ENCODE measurements around the gene SNRNP35. TPM values are rescaled to one million over a fixed set of nuclear protein-coding genes. Genes with fewer than 3 reads are reported as not detected.
A peak's percentile ranks its signal among the peaks of the same experiment; 100 is the strongest.
"Not testable (repeated sequence)": the region's sequence is repeated elsewhere in the genome, so short reads cannot be mapped to it uniquely, and the experiment has no call there.

SNRNP35 gene
- total RNA-seq, 1 donor: 15.6 TPM

DNA sequence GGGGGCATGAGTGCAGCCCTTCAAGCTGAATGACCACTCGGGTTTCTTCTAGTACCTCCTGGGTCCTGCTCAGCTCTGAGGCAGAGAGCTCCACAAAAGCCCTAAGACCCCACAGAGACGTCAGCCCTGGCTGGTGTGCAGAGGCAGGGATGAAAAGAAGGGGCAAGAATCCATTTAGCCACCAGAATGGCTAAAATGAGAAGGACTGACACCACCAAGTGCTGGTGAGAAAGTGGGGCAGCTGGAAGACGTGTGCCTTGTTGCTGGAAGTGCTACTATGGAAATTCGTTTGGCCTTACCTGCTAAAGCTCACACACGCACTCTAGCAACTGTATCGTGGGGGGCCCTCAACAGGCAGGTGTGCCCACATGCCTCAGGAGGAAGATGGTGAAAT is 48.9 kb downstream of the SNRNP35 start:
- TF ChIP-seq, protein P1, sequence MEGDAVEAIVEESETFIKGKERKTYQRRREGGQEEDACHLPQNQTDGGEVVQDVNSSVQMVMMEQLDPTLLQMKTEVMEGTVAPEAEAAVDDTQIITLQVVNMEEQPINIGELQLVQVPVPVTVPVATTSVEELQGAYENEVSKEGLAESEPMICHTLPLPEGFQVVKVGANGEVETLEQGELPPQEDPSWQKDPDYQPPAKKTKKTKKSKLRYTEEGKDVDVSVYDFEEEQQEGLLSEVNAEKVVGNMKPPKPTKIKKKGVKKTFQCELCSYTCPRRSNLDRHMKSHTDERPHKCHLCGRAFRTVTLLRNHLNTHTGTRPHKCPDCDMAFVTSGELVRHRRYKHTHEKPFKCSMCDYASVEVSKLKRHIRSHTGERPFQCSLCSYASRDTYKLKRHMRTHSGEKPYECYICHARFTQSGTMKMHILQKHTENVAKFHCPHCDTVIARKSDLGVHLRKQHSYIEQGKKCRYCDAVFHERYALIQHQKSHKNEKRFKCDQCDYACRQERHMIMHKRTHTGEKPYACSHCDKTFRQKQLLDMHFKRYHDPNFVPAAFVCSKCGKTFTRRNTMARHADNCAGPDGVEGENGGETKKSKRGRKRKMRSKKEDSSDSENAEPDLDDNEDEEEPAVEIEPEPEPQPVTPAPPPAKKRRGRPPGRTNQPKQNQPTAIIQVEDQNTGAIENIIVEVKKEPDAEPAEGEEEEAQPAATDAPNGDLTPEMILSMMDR (IDR thresholded peaks at IDR 0.05; ENCODE audit: extremely low read depth, low read depth, low read length): no peak
- no peaks in the 10 kb centered on the region for H4K20me1 ChIP-seq (ENCODE audit: insufficient read depth, low read length)
- no peaks in the 10 kb centered on the region for H3K27me3 ChIP-seq (ENCODE audit: insufficient read depth, low read length)
- peaks cover 16% of the 10 kb centered on the region for H3K36me3 ChIP-seq (ENCODE audit: insufficient read depth, low read length)
- peaks cover 25% of the 10 kb centered on the region for H3K79me2 ChIP-seq (ENCODE audit: insufficient read depth, low read length)
- no peaks in the 10 kb centered on the region for H3K9me3 ChIP-seq (ENCODE audit: low read depth, low read length)
- no peak overlapping the region for H2AFZ ChIP-seq (ENCODE audit: low read length)
- no peaks in the 10 kb centered on the region for H3K4me1 ChIP-seq (ENCODE audit: insufficient read depth, low read length)
- H3K4me2 ChIP-seq (ENCODE audit: insufficient read depth, low read length): no peak overlapping the region
- no peak overlapping the region for H3K27ac ChIP-seq (ENCODE audit: low read depth, low read length)
- DNase-seq (ENCODE audit: insufficient read length, low spot score, missing footprints): peak; percentile 72
- H3K4me3 ChIP-seq (ENCODE audit: insufficient read depth, low read length): no peak overlapping the region

DNA sequence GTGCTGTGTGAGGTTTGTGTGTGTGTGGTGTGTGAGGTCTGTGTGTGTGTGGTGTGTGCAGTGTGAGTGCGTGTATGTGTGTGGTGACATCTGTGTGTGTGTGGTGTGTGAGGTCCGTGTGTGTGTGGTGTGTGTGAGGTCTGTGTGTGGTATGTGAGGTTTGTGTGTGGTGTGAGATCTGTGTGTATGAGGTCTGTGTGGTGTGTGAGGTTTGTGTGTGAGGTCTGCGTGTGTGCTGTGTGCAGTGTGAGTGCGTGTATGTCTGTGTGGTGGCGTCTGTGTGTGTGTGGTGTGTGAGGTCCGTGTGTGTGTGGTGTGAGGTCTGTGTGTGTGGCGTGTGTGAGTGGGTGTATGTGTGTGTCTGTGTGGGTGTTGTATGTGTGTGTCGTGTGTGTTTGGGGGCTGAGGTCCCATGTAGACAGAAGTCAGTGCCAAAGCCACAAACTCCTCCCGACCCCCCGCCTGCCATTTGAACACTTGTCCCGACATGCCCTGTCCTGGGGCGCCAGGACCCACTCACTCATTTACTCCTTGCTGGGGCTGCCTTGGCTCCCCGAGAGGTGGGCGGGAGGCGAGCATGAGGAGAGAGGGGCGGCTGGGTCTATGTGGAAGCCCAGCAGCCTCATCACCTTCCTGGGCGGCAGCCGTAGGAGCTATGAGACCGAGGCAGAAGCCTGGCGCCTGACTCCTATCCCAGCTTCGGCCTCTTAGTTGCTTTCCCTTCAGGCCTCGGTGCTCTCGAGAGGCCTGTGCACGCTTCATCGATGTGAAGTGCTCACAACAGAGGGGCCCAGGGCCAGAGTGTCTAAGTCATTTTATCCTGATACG is 55.1 kb downstream of the SNRNP35 start:
- H3K79me2 ChIP-seq (ENCODE audit: insufficient read depth, low read length): no peaks in the 10 kb centered on the region

GRCh38 chr12:123513805-123514204 is 55.9 kb downstream of the SNRNP35 start:
- H3K36me3 ChIP-seq (ENCODE audit: insufficient read depth, low read length): peaks cover 61% of the 10 kb centered on the region
- H3K4me1 ChIP-seq (ENCODE audit: insufficient read depth, low read length): no peaks in the 10 kb centered on the region
- H3K79me2 ChIP-seq (ENCODE audit: insufficient read depth, low read length): no peaks in the 10 kb centered on the region
- no peaks in the 10 kb centered on the region for H4K20me1 ChIP-seq (ENCODE audit: insufficient read depth, low read length)
- TF ChIP-seq, protein P1 (IDR thresholded peaks at IDR 0.05; ENCODE audit: extremely low read depth, low read depth, low read length): no peak
- peak; percentile 70 for DNase-seq (ENCODE audit: insufficient read length, low spot score, missing footprints)
- no peaks in the 10 kb centered on the region for H3K9me3 ChIP-seq (ENCODE audit: low read depth, low read length)
- no peak overlapping the region for H3K27ac ChIP-seq (ENCODE audit: low read depth, low read length)
- no peak overlapping the region for H3K4me2 ChIP-seq (ENCODE audit: insufficient read depth, low read length)
- no peaks in the 10 kb centered on the region for H3K27me3 ChIP-seq (ENCODE audit: insufficient read depth, low read length)
- no peak overlapping the region for H3K4me3 ChIP-seq (ENCODE audit: insufficient read depth, low read length)
- H2AFZ ChIP-seq (ENCODE audit: low read length): no peak overlapping the region

More for the DNA sequence above, 55.1 kb downstream of the SNRNP35 start:
- Histone ChIP-seq H4K20me1 (ENCODE audit: insufficient read depth, low read length) (no peaks in the 10 kb centered on the region), H3K27me3 (ENCODE audit: insufficient read depth, low read length) (no peaks in the 10 kb centered on the region), H3K4me3 (ENCODE audit: insufficient read depth, low read length) (no peak overlapping the region), H2AFZ (ENCODE audit: low read length) (no peak overlapping the region), H3K4me1 (ENCODE audit: insufficient read depth, low read length) (no peaks in the 10 kb centered on the region), H3K36me3 (ENCODE audit: insufficient read depth, low read length) (peaks cover 57% of the 10 kb centered on the region), H3K4me2 (ENCODE audit: insufficient read depth, low read length) (no peak overlapping the region), H3K9me3 (ENCODE audit: low read depth, low read length) (no peaks in the 10 kb centered on the region), H3K27ac (ENCODE audit: low read depth, low read length) (no peak overlapping the region)
- DNase-seq (ENCODE audit: insufficient read length, low spot score, missing footprints): no peak
- TF ChIP-seq, protein P1 (IDR thresholded peaks at IDR 0.05; ENCODE audit: extremely low read depth, low read depth, low read length): no peak

DNA sequence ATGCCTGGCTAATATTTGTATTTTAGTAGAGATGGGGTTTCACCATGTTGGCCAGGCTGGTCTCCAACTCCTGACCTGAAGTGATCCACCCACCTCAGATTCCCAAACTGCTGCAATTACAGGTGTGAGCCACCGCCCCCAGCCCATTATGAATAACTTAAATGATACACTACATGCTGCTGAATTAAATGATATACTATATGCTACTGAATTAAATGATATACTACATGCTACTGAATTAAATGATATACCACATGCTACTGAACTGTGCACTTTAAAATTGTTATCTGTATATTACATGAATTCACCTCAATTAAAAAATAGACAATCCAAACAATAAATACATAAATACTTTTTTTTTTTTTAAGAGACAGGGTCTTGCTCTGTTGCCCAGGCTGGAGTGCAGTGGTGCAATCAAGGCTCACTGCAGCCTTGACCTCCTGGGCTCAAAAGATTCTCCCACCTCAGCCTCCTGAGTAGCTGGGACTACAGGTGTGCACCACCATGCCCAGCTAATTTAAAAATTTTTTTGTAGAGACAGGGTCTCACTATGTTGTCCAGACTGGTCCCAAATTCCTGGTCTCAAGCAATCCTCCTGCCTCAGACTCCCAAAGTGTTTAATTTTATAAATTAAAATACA is 56.8 kb downstream of the SNRNP35 start:
- not testable (repeated sequence) for H3K27me3 ChIP-seq (ENCODE audit: insufficient read depth, low read length); H3K4me3 ChIP-seq (ENCODE audit: insufficient read depth, low read length); H3K4me2 ChIP-seq (ENCODE audit: insufficient read depth, low read length); H3K27ac ChIP-seq (ENCODE audit: low read depth, low read length); H4K20me1 ChIP-seq (ENCODE audit: insufficient read depth, low read length); H2AFZ ChIP-seq (ENCODE audit: low read length); H3K9me3 ChIP-seq (ENCODE audit: low read depth, low read length); H3K4me1 ChIP-seq (ENCODE audit: insufficient read depth, low read length); DNase-seq (ENCODE audit: insufficient read length, low spot score, missing footprints); H3K79me2 ChIP-seq (ENCODE audit: insufficient read depth, low read length)
- peaks cover 61% of the 10 kb centered on the region for H3K36me3 ChIP-seq (ENCODE audit: insufficient read depth, low read length)
